Right lobe of liver (tissue), 4 donors: ENCODE data around the gene SLC9A3.

ENCODE experiments used
- POLR2A ChIP-seq: fragments of 450-650 bp; IDR thresholded peaks from one replicate; pipeline ENCODE4 v1.6.1; 2017; ENCODE audit warnings: antibody characterized with exemption, mild to moderate bottlenecking
- TF ChIP-seq, protein P1 (sequence below), 4 donors: fragments of 200-600 bp in 3 of 4; fragments of 450-650 bp in 1 of 4; IDR thresholded peaks; one replicate each; pipeline versions ENCODE4 v1.5.1 to v1.8.0; 2016 to 2022; ENCODE audit warnings: antibody characterized with exemption in 4 of 4, mild to moderate bottlenecking in 2 of 4
- donor health status: DM: no; HTN: no; CAD: no.
- donor health status: DM: no; HTN: no; CAD: no.
- donor health status: DM: no; HTN: yes; CAD: no.

DNA sequence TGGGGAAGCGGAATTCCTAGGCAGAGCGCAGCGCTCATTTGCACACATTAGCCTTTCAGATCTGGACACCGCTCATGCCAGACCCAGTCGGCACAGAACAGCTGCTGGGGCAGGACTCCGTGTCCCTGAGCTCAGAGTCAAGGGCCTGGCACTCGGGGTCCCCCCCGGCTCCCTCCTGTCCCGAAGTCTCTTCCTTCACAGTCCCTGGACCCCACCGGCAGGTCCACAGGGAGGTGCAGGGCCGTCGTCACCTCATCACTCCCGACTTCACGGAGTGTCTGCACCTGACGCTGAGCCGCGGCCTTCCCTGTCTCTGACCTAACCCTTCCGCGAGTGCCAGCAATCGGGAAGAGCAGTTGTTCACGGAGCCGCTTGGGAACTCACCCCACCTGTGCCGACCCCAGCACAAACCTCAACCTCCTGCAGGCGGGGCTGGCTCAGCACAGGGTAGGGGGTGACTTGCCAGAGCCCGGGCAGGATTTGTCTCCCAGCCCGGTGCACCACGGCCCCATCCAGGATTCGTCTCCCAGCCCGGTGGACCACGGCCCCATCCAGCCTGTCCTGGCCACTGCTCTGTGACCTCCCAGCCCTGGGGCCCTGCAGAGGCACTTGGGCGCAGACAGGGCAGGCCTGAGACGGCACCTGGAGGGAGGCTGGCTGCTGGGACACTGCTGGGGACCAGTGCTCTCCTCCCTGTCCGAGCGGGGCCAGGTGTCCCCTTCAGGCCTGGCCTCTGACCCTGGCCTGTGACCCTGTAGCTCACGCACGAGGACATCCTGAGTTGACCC, 9.9 kb upstream of the SLC9A3 start:
- TF ChIP-seq, protein P1, sequence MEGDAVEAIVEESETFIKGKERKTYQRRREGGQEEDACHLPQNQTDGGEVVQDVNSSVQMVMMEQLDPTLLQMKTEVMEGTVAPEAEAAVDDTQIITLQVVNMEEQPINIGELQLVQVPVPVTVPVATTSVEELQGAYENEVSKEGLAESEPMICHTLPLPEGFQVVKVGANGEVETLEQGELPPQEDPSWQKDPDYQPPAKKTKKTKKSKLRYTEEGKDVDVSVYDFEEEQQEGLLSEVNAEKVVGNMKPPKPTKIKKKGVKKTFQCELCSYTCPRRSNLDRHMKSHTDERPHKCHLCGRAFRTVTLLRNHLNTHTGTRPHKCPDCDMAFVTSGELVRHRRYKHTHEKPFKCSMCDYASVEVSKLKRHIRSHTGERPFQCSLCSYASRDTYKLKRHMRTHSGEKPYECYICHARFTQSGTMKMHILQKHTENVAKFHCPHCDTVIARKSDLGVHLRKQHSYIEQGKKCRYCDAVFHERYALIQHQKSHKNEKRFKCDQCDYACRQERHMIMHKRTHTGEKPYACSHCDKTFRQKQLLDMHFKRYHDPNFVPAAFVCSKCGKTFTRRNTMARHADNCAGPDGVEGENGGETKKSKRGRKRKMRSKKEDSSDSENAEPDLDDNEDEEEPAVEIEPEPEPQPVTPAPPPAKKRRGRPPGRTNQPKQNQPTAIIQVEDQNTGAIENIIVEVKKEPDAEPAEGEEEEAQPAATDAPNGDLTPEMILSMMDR (IDR thresholded peaks at IDR 0.05) = no peak
- no peak for TF ChIP-seq POLR2A
